H1 (cell line): ENCODE data around the gene MBD3L2. TPM values are rescaled to one million over a fixed set of nuclear protein-coding genes. Genes with fewer than 3 reads are reported as not detected.

Experiments used
- CTCF ChIA-PET: fragments of 300-600 bp; sonication (Branson Sonifier 250); formaldehyde crosslinking; loops from one replicate; lab custom pipeline; 2021; ENCODE audit not compliant: partially characterized antibody; lab: Charles Lee
- POLR2A ChIA-PET: fragments of 300-600 bp; sonication (Branson Sonifier 250); formaldehyde crosslinking; loops from one replicate; lab custom pipeline; 2021; ENCODE audit warnings: inconsistent platforms; ENCODE audit not compliant: partially characterized antibody; lab: Charles Lee
- DNase-seq, 2 experiments: peaks; one replicate each; pipeline versions ENCODE4 v3.0.0 to v3.0.0-alpha.2; 2010 to 2022; ENCODE audit warnings: low spot score in 2 of 2, low read depth in 1 of 2, mixed read lengths in 1 of 2
- FAIRE-seq: peaks from 2 replicates; lab custom pipeline; 2011; peaks lifted over from hg19 to GRCh38; lab: Jason Lieb, UNC
- H2AFZ ChIP-seq: 2 replicates; pipeline ENCODE4 v1.8.1; 2012; ENCODE audit warnings: low read length, inconsistent platforms
- H2AK5ac ChIP-seq: 2 replicates; pipeline ENCODE4 v1.6.1; 2013; ENCODE audit warnings: low read depth, low read length
- H2BK120ac ChIP-seq: replicated peaks from 2 replicates; pipeline ENCODE3; 2013; ENCODE audit warnings: low read depth, low read length, inconsistent platforms
- H2BK12ac ChIP-seq: 2 replicates; pipeline ENCODE4 v1.6.1; 2013; ENCODE audit warnings: low read depth, low read length
- H2BK15ac ChIP-seq: 2 replicates; pipeline ENCODE4 v1.6.1; 2013; ENCODE audit warnings: low read length
- H2BK20ac ChIP-seq: 2 replicates; pipeline ENCODE4 v1.6.1; 2013; ENCODE audit warnings: low read length
- H2BK5ac ChIP-seq: 2 replicates; pipeline ENCODE4 v1.6.1; 2013; ENCODE audit warnings: low read depth, low read length
- H3K14ac ChIP-seq: 2 replicates; pipeline ENCODE4 v1.6.1; 2013; ENCODE audit warnings: inconsistent platforms; ENCODE audit not compliant: insufficient read length
- H3K18ac ChIP-seq: 2 replicates; pipeline ENCODE4 v1.6.1; 2013; ENCODE audit warnings: low read length; ENCODE audit errors: extremely low read depth
- H3K23ac ChIP-seq: 2 replicates; pipeline ENCODE4 v1.6.1; 2013; ENCODE audit warnings: inconsistent platforms; ENCODE audit not compliant: insufficient read length
- H3K23me2 ChIP-seq: 2 replicates; pipeline ENCODE4 v1.6.1; 2013; ENCODE audit warnings: low read depth, low read length
- H3K27ac ChIP-seq: 2 replicates; pipeline ENCODE4 v1.6.1; 2011; ENCODE audit warnings: low read depth, low read length, inconsistent platforms
- H3K27me3 ChIP-seq, 4 experiments: replicated peaks in 1 of 4; 1 replicate in 1 of 4; 2 replicates in 3 of 4; pipeline versions ENCODE4 v1.6.1 to v1.8.1; 2011 to 2013; ENCODE audit warnings: low read length in 3 of 4, mild to moderate bottlenecking in 3 of 4, inconsistent platforms in 2 of 4, mixed read lengths in 2 of 4, moderate library complexity in 1 of 4; ENCODE audit not compliant: control insufficient read depth in 3 of 4, insufficient read depth in 3 of 4; ENCODE audit errors: extremely low read depth in 1 of 4
- H3K36me3 ChIP-seq, 4 experiments: 2 replicates each; pipeline versions ENCODE4 v1.6.1 to v1.8.1; 2011 to 2013; ENCODE audit warnings: mild to moderate bottlenecking in 4 of 4, low read length in 3 of 4, moderate library complexity in 2 of 4, control low read depth in 1 of 4, inconsistent platforms in 1 of 4; ENCODE audit not compliant: insufficient read depth in 4 of 4, control insufficient read depth in 2 of 4
- H3K4ac ChIP-seq: replicated peaks from 2 replicates; pipeline ENCODE3; 2013; ENCODE audit warnings: low read length, low read depth, mixed read lengths, inconsistent platforms; ENCODE audit not compliant: insufficient read length
- H3K4me1 ChIP-seq, 4 experiments: replicated peaks in 1 of 4; 1 replicate in 1 of 4; 2 replicates in 3 of 4; pipeline versions ENCODE4 v1.6.1 to v1.8.1; 2011 to 2013; ENCODE audit warnings: low read length in 3 of 4, inconsistent platforms in 2 of 4, mixed read lengths in 1 of 4; ENCODE audit not compliant: insufficient read depth in 4 of 4, control insufficient read depth in 3 of 4
- H3K4me2 ChIP-seq, 2 experiments: 2 replicates each; pipeline versions ENCODE4 v1.6.1 to v1.8.1; 2011 to 2013; ENCODE audit warnings: low read depth in 2 of 2, low read length in 2 of 2, control low read depth in 1 of 2, inconsistent platforms in 1 of 2, mild to moderate bottlenecking in 1 of 2; ENCODE audit not compliant: insufficient read depth in 1 of 2
- H3K4me3 ChIP-seq, 4 experiments: fragments of 200-600, 300-600 bp in 1 of 4; sonication (generic), shearing (Covaris generic), sonication (Bioruptor Twin) in 1 of 4; 2 replicates each; pipeline versions ENCODE4 v1.5.1 to v1.8.1; 2011 to 2016; ENCODE audit warnings: low read length in 4 of 4, low read depth in 3 of 4, control low read depth in 2 of 4, inconsistent platforms in 2 of 4, mild to moderate bottlenecking in 2 of 4, mixed read lengths in 1 of 4, moderate library complexity in 1 of 4; ENCODE audit not compliant: insufficient read depth in 2 of 4; ENCODE audit errors: extremely low read depth in 1 of 4
- H3K56ac ChIP-seq: replicated peaks from 2 replicates; pipeline ENCODE3; 2013; ENCODE audit warnings: low read depth, mild to moderate bottlenecking, mixed read lengths, low read length, inconsistent platforms; ENCODE audit not compliant: insufficient read length
- H3K79me1 ChIP-seq: 2 replicates; pipeline ENCODE4 v1.6.1; 2013; ENCODE audit warnings: low read depth, low read length, control low read depth
- H3K79me2 ChIP-seq, 2 experiments: 2 replicates each; pipeline versions ENCODE4 v1.6.1 to v1.8.1; 2012 to 2013; ENCODE audit warnings: low read length in 2 of 2, mild to moderate bottlenecking in 2 of 2, inconsistent platforms in 1 of 2; ENCODE audit not compliant: insufficient read depth in 2 of 2, control insufficient read depth in 1 of 2
- H3K9ac ChIP-seq, 4 experiments: replicated peaks in 1 of 4; 1 replicate in 1 of 4; 2 replicates in 3 of 4; pipeline versions ENCODE4 v1.6.1 to v1.8.1; 2011 to 2013; ENCODE audit warnings: low read depth in 3 of 4, low read length in 3 of 4, control low read depth in 2 of 4, mild to moderate bottlenecking in 2 of 4, moderate library complexity in 2 of 4, inconsistent platforms in 1 of 4; ENCODE audit errors: extremely low read depth in 1 of 4
- H3K9me3 ChIP-seq, 2 experiments: 2 replicates each; pipeline versions ENCODE4 v1.6.1 to v1.8.1; 2012 to 2013; ENCODE audit warnings: mild to moderate bottlenecking in 2 of 2, moderate library complexity in 2 of 2, control low read depth in 1 of 2, inconsistent platforms in 1 of 2, low read depth in 1 of 2, low read length in 1 of 2, mixed read lengths in 1 of 2; ENCODE audit not compliant: insufficient read depth in 2 of 2
- H4K20me1 ChIP-seq, 2 experiments: replicated peaks in 1 of 2; 2 replicates each; pipeline versions ENCODE3 to v1.8.1; 2011 to 2013; ENCODE audit warnings: inconsistent platforms in 2 of 2, low read length in 2 of 2, mild to moderate bottlenecking in 1 of 2; ENCODE audit not compliant: insufficient read depth in 2 of 2, control insufficient read depth in 1 of 2
- H4K5ac ChIP-seq: 2 replicates; pipeline ENCODE4 v1.6.1; 2013; ENCODE audit warnings: low read length, low read depth, mixed read lengths, inconsistent platforms; ENCODE audit not compliant: insufficient read length
- H4K8ac ChIP-seq: 2 replicates; pipeline ENCODE4 v1.8.0; 2013; ENCODE audit warnings: mild to moderate bottlenecking, moderate library complexity, low read length, inconsistent platforms; ENCODE audit not compliant: insufficient read depth; ENCODE audit errors: extremely low read depth
- H4K91ac ChIP-seq: replicated peaks from 2 replicates; pipeline ENCODE3; 2013; ENCODE audit warnings: low read length, mixed read lengths, inconsistent platforms; ENCODE audit not compliant: insufficient read length
- CBX5 ChIP-seq: fragments of 300-800, 300-1000 bp; sonication (generic); IDR thresholded peaks from 2 replicates; pipeline ENCODE4 v1.7.1; 2016; ENCODE audit warnings: antibody characterized with exemption, low read length, low read depth
- CBX8 ChIP-seq: fragments of 300-800, 300-1000 bp; sonication (generic); IDR thresholded peaks from 2 replicates; pipeline ENCODE4 v1.7.1; 2016; ENCODE audit warnings: low read depth, low read length, borderline replicate concordance
- CHD1 ChIP-seq: IDR thresholded peaks from 2 replicates; pipeline ENCODE4 v1.6.1; 2012; ENCODE audit warnings: low read depth, low read length, improper control_type of control experiment
- KDM5A ChIP-seq: fragments of 200-600 bp; IDR thresholded peaks from 2 replicates; pipeline ENCODE4 v1.7.1; 2012; ENCODE audit warnings: mild to moderate bottlenecking, low read length, inconsistent platforms, mixed read lengths
- NANOG ChIP-seq: IDR thresholded peaks from 2 replicates; pipeline ENCODE4 v1.6.1; 2011; ENCODE audit warnings: low read length, low read depth, mild to moderate bottlenecking, inconsistent platforms; ENCODE audit not compliant: insufficient read depth, poor library complexity, severe bottlenecking
- POU5F1 ChIP-seq: IDR thresholded peaks from 2 replicates; pipeline ENCODE4 v1.6.1; 2011; ENCODE audit warnings: low read depth, mild to moderate bottlenecking, low read length, moderate library complexity
- RAD21 ChIP-seq, 2 experiments: IDR thresholded peaks in 1 of 2; conservative IDR thresholded peaks in 1 of 2; 2 replicates each; pipeline ENCODE4 v1.6.1; 2011; ENCODE audit warnings: low read depth in 2 of 2, low read length in 2 of 2, improper control_type of control experiment in 1 of 2, inconsistent platforms in 1 of 2, mild to moderate bottlenecking in 1 of 2, moderate library complexity in 1 of 2
- SIRT6 ChIP-seq: IDR thresholded peaks from one replicate; pipeline ENCODE4 v1.7.1; 2012; ENCODE audit warnings: low read length, inconsistent platforms
- SP1 ChIP-seq: IDR thresholded peaks from 2 replicates; pipeline ENCODE4 v1.6.1; 2011; ENCODE audit warnings: low read depth, low read length
- YY1 ChIP-seq: IDR thresholded peaks from 2 replicates; pipeline ENCODE4 v1.6.1; 2011; ENCODE audit warnings: low read depth, mild to moderate bottlenecking, low read length
- WGBS, 2 experiments: shearing (Covaris generic) in 1 of 2; methylation state at CpG; one replicate each; pipeline versions ENCODE4 v1.1.6 to v1.1.7; 2013 to 2015; ENCODE audit warnings: low lambda C conversion rate in 2 of 2, mixed read lengths in 2 of 2, inconsistent platforms in 1 of 2, low coverage in 1 of 2, missing lambda C conversion rate in 1 of 2; ENCODE audit not compliant: insufficient replicate concordance in 2 of 2, insufficient coverage in 1 of 2, insufficient read length in 1 of 2; ENCODE audit errors: extremely low coverage in 1 of 2, missing lambda C conversion rate in 1 of 2; 5-methylcytosine and 5-hydroxymethylcytosine counted together
- polyA plus RNA-seq, 7 experiments: library from polyadenylated mRNA; depleted of rRNA in 3 of 7; stranded (reverse) in 5 of 7; unstranded in 2 of 7; fragments of >200 nt in 5 of 7; fragments of 200-250 nt in 2 of 7; gene quantifications; 1 replicate in 5 of 7; 2 replicates in 1 of 7; 4 replicates in 1 of 7; pipeline versions ENCODE4 v1.2.1 to v1.2.3, GENCODE V29; 2011 to 2013; ENCODE audit warnings: missing spikeins in 2 of 7, mixed read lengths in 2 of 7
- total RNA-seq: library from RNA; stranded (reverse); fragmentation: NEBNext Ultra II Directional; extraction: Animal tissue kit (Norgen Biotek cat#: 25700); gene quantifications from 2 replicates; pipeline ENCODE4 v1.2.1, GENCODE V29; 2021
- TF ChIP-seq, protein P1 (sequence below), 3 experiments: IDR thresholded peaks; 1 replicate in 2 of 3; 2 replicates in 1 of 3; pipeline versions ENCODE4 v1.5.1 to v1.6.1; 2011; ENCODE audit warnings: low read length in 3 of 3, mild to moderate bottlenecking in 3 of 3, inconsistent platforms in 2 of 3, low read depth in 1 of 3, moderate library complexity in 1 of 3; ENCODE audit not compliant: insufficient read depth in 1 of 3; ENCODE audit errors: control extremely low read depth in 1 of 3

MBD3L2 gene
- total and polyA plus RNA-seq, 2 of the 8 experiments (the other 6 are each of a cell fraction or from before 2014, with no cell fraction given) = not detected

DNA sequence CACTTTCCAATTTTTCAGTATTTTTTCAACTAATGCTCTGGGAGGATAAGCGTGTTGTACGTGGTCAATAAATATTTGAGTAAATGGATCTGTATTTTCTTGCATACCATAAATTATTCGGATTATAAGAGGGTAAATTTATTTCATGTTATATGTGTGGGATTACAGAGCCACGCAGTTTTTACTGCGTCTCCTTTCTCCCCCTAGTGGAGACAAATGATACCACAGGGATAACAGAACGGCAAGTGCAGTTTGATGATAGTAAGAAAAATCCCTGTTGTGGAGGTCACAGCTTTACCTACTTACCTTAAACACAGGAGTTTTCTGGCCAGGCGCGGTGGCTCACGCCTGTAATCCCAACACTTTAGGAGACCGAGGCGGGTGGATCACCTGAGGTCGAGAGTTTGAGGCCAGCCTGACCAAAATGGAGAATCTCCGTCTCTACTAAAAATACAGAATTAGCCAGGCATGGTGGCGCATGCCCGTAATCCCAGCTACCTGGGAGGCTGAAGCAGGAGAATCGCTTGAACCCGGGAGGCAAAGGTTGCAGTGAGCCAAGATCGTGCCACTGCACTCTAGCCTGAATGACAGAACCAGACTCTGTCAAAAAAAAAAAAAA is 44.7 kb upstream of the MBD3L2 start:
- POLR2A ChIA-PET = no interaction called here
- H2BK5ac ChIP-seq = no peak overlapping the region
- no peak overlapping the region for H3K18ac ChIP-seq
- no peaks in the 10 kb centered on the region for H3K4me1 ChIP-seq
- H3K4me3 ChIP-seq = no peak overlapping the region
- FAIRE-seq = no peak
- H3K4ac ChIP-seq = no peak overlapping the region
- H2BK12ac ChIP-seq = no peak overlapping the region
- H4K5ac ChIP-seq = no peak overlapping the region
- no peak overlapping the region for H2AFZ ChIP-seq
- H2BK15ac ChIP-seq = no peak overlapping the region
- H4K20me1 ChIP-seq = no peaks in the 10 kb centered on the region
- no peaks in the 10 kb centered on the region for H3K79me2 ChIP-seq
- 52% methylated on average over 17 of the region's 18 CpGs; no CpG with 5 or more reads in 1 of the 2 experiments for WGBS, 2 experiments
- H3K23ac ChIP-seq = no peak overlapping the region
- peaks cover 61 to 65% of the 10 kb centered on the region in 2 experiments for H3K9me3 ChIP-seq
- no peak for DNase-seq
- no peaks in the 10 kb centered on the region for H3K23me2 ChIP-seq
- H2BK120ac ChIP-seq = no peak overlapping the region
- H2AK5ac ChIP-seq = no peak overlapping the region
- H4K91ac ChIP-seq = no peak overlapping the region
- H3K14ac ChIP-seq = no peak overlapping the region
- H3K4me2 ChIP-seq = no peak overlapping the region
- no peak overlapping the region for H3K27ac ChIP-seq
- H3K27me3 ChIP-seq = no peaks in the 10 kb centered on the region
- no peaks in the 10 kb centered on the region; a peak in 1 of 8 replicates for H3K36me3 ChIP-seq
- CTCF ChIA-PET = interaction anchor here (0.8 to 1.2 kb wide), 2 partner anchors 16 to 25 kb away, joined by 3 read pairs; no protein-coding TSS in a partner anchor
- H3K56ac ChIP-seq = no peak overlapping the region
- no peaks in the 10 kb centered on the region for H3K79me1 ChIP-seq
- no peak overlapping the region for H3K9ac ChIP-seq
- H2BK20ac ChIP-seq = no peak overlapping the region
- no peak overlapping the region for H4K8ac ChIP-seq
- TF ChIP-seq RAD21 (IDR thresholded peaks at IDR 0.05 in 1 of 2, conservative IDR thresholded peaks at IDR 0.05 in 1 of 2; ENCODE audit: low read depth in 2 of 2, low read length in 2 of 2) (peak; percentile 26 to 33; a peak in 2 of 4 replicates), SIRT6 (no peak), NANOG (no peak), CBX5 (no peak), POU5F1 (no peak), YY1 (no peak), CHD1 (no peak), CBX8 (no peak), KDM5A (no peak), SP1 (no peak)
- TF ChIP-seq, protein P1, sequence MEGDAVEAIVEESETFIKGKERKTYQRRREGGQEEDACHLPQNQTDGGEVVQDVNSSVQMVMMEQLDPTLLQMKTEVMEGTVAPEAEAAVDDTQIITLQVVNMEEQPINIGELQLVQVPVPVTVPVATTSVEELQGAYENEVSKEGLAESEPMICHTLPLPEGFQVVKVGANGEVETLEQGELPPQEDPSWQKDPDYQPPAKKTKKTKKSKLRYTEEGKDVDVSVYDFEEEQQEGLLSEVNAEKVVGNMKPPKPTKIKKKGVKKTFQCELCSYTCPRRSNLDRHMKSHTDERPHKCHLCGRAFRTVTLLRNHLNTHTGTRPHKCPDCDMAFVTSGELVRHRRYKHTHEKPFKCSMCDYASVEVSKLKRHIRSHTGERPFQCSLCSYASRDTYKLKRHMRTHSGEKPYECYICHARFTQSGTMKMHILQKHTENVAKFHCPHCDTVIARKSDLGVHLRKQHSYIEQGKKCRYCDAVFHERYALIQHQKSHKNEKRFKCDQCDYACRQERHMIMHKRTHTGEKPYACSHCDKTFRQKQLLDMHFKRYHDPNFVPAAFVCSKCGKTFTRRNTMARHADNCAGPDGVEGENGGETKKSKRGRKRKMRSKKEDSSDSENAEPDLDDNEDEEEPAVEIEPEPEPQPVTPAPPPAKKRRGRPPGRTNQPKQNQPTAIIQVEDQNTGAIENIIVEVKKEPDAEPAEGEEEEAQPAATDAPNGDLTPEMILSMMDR (IDR thresholded peaks at IDR 0.05; ENCODE audit: control extremely low read depth in 1 of 3, insufficient read depth in 1 of 3, low read depth in 1 of 3, low read length in 3 of 3) = peak in 1 of 3 experiments; percentile 40; a peak in 2 of 4 replicates
